Heart right ventricle (tissue), 16 donors: Measurements from ENCODE around the gene ILRUN. TPM values are rescaled to one million over a fixed set of nuclear protein-coding genes. Genes with fewer than 3 reads are reported as not detected.
"Not testable (repeated sequence)": the region's sequence is repeated elsewhere in the genome, so short reads cannot be mapped to it uniquely, and the experiment has no call there.

Experiments used
- ATAC-seq, 8 donors: fragments of 200-7000 bp; cut with Tn5 transposase; one replicate each; pipeline ENCODE4 v1.9.1; 2020; ENCODE audit warnings: mild to moderate bottlenecking in 8 of 8, moderate library complexity in 8 of 8, moderate number of reproducible peaks in 1 of 8
- DNase-seq, 2 donors: peaks; one replicate each; pipeline ENCODE4 v3.0.0-alpha.2; 2020
- H3K27ac ChIP-seq, 10 donors: fragments of 200-600 bp; sonication (generic) in 2 of 10; one replicate each; pipeline versions ENCODE4 v1.5.0 to v1.8.0; 2020 to 2022; ENCODE audit warnings: mild to moderate bottlenecking in 3 of 10
- H3K27me3 ChIP-seq, 7 donors: fragments of 200-600 bp; one replicate each; pipeline ENCODE4 v1.8.0; 2021 to 2022; ENCODE audit warnings: mild to moderate bottlenecking in 2 of 7
- H3K36me3 ChIP-seq, 9 donors: fragments of 200-600 bp; sonication (generic) in 1 of 9; one replicate each; pipeline versions ENCODE4 v1.5.0 to v1.8.0; 2020 to 2022; ENCODE audit warnings: mild to moderate bottlenecking in 2 of 9
- H3K4me1 ChIP-seq, 9 donors: fragments of 200-600 bp; sonication (generic) in 1 of 9; one replicate each; pipeline versions ENCODE4 v1.5.0 to v1.8.0; 2020 to 2022; ENCODE audit warnings: mild to moderate bottlenecking in 4 of 9
- H3K4me3 ChIP-seq, 10 donors: fragments of 200-600 bp; sonication (generic) in 2 of 10; one replicate each; pipeline versions ENCODE4 v1.5.0 to v1.8.0; 2020 to 2022; ENCODE audit warnings: mild to moderate bottlenecking in 7 of 10, moderate library complexity in 2 of 10
- H3K9me3 ChIP-seq, 11 donors: fragments of 200-600 bp in 10 of 11; sonication (generic) in 2 of 11; one replicate each; pipeline versions ENCODE4 v1.5.0 to v1.8.0; 2013 to 2022; ENCODE audit warnings: mild to moderate bottlenecking in 2 of 11, control low read depth in 1 of 11, moderate library complexity in 1 of 11
- CTCF ChIP-seq, 9 donors: fragments of 200-600 bp; sonication (generic) in 2 of 9; IDR thresholded peaks; one replicate each; pipeline versions ENCODE4 v1.5.0 to v1.8.0; 2021 to 2022; ENCODE audit warnings: antibody characterized with exemption in 9 of 9, mild to moderate bottlenecking in 5 of 9, moderate library complexity in 1 of 9
- WGBS, 2 donors: extraction: QIAGEN DNeasy Blood & Tissue Kit; methylation state at CpG; one replicate each; pipeline ENCODE4 v1.1.7; 2013; ENCODE audit warnings: inconsistent platforms in 1 of 2; 5-methylcytosine and 5-hydroxymethylcytosine counted together
- intact Hi-C, 10 donors: fragments of 100-400 bp; cut with DNase I; formaldehyde crosslinking; loops; one replicate each; pipeline versions ENCODE4 v1.11.1 to v1.14.2; 2022
- polyA plus RNA-seq, 2 donors: library from polyadenylated mRNA; stranded (reverse); fragments of 200-250 nt; gene quantifications; one replicate each; pipeline ENCODE4 v1.2.3, GENCODE V29; 2013
- total RNA-seq, 10 donors: library from RNA; stranded (reverse); fragmentation: NEBNext Ultra II Directional in 3 of 10; extraction: Animal tissue kit (Norgen Biotek cat#: 25700) in 3 of 10; gene quantifications; one replicate each; pipeline versions ENCODE4 v1.2.1 to v1.2.4, GENCODE V29; 2021 to 2023
- donor health status: Arrhythmogenic right ventricular cardiomyopathy.
- donor health status: ischemic (EF 13 %, LVEDD 7.1; RV severe dilation, severe dysfunction).
- donor health status: healthy with polysubstance abuse.
- donor health status: DM: no; HTN: yes; CAD: no.
- donor health status: DM: no; HTN: no; CAD: no.
- donor health status: ischemic (EF 25% LVEDD 6.9; RV normal size, moderate dysfunction).
- donor health status: ischemic (EF 25% LVEDD 5.7; RV mildly dilated, moderate dysfunction).
- donor health status: healthy.
- donor health status: DM: yes; HTN: yes; CAD: no.
- donor health status: Ischemic cardiomyopathy.
- donor health status: ischemic (EF 35%, LVEDD 5.7; RV mildly dilated, moderate dysfunction).
- donor health status: nonischemic (EF 11% LVEDD 7.7; RV severe dilation, severe dysfunction).
- donor health status: DM: yes; HTN: yes; CAD: no.
- donor health status: PGD.
- donor health status: ischemic (EF 29% LVEDD 5.4; RV normal size, mild dysfunction).
- donor health status: nonischemic (EF 23%, LVEDD 6.1; RV moderate dilation, normal function).

Gene ILRUN
- total and polyA plus RNA-seq, 12 donors = 54.9 to 157 (median 113) TPM

GRCh38 chr6:34654061-34654710, 42.4 kb downstream of the ILRUN start:
- no peak for DNase-seq
- WGBS, 2 donors = 96 to 98% methylated on average over 3 of the region's 3 CpGs
- Histone ChIP-seq H3K4me3 (no peak overlapping the region), H3K36me3 (peaks cover 0 to 29% (median 0%) of the 10 kb centered on the region in 9 donors), H3K27me3 (no peaks in the 10 kb centered on the region), H3K9me3 (no peaks in the 10 kb centered on the region), H3K4me1 (peaks cover 11 to 66% (median 50%) of the 10 kb centered on the region in 9 donors), H3K27ac (peak overlapping the region in 5 of 10 donors; percentile 5 to 93 (median 22))
- intact Hi-C loops = loop anchor here in 1 of 10 donors (10.0 kb wide), 1 partner anchor 101 kb away; the partner anchor contains the start of gene SNRPC
- no peak for TF ChIP-seq CTCF (IDR thresholded peaks at IDR 0.05)
- no peak for ATAC-seq

- no peaks in the 10 kb centered on the region for H3K27me3 ChIP-seq
- WGBS, 2 donors = 96 to 100% methylated on average over 1 of the region's 1 CpG
- DNase-seq = no peak
- no peaks in the 10 kb centered on the region for H3K9me3 ChIP-seq
- no peak for TF ChIP-seq CTCF (IDR thresholded peaks at IDR 0.05)
- no peak overlapping the region for H3K4me3 ChIP-seq
- intact Hi-C loops = loop anchor here in 1 of 10 donors (10.0 kb wide), 1 partner anchor 103 kb away; the partner anchor contains the start of gene SNRPC
- peaks cover 6 to 56% (median 47%) of the 10 kb centered on the region in 9 donors for H3K4me1 ChIP-seq
- H3K36me3 ChIP-seq = peaks cover 0 to 36% (median 0%) of the 10 kb centered on the region in 9 donors
- ATAC-seq = no peak
- H3K27ac ChIP-seq = no peak overlapping the region
Measured at GRCh38 chr6:34652263-34652662, 44.3 kb downstream of the ILRUN start.

- DNase-seq (no peak), ATAC-seq (peak in 2 of 8 donors; percentile 44 to 67)
- 70 to 77% methylated on average over 2 of the region's 2 CpGs for WGBS, 2 donors
- no peaks in the 10 kb centered on the region for H3K9me3 ChIP-seq
- peaks cover 0 to 44% (median 0%) of the 10 kb centered on the region in 9 donors for H3K36me3 ChIP-seq
- intact Hi-C loops = loop anchor here in 1 of 10 donors (10.0 kb wide), 1 partner anchor 104 kb away; the partner anchor contains the start of gene SNRPC
- no peaks in the 10 kb centered on the region for H3K27me3 ChIP-seq
- TF ChIP-seq CTCF (IDR thresholded peaks at IDR 0.05) = no peak
- H3K27ac ChIP-seq = no peak overlapping the region
- no peak overlapping the region for H3K4me3 ChIP-seq
- H3K4me1 ChIP-seq = peaks cover 0 to 54% (median 32%) of the 10 kb centered on the region in 9 donors
Measured at GRCh38 chr6:34650823-34651222, 45.7 kb downstream of the ILRUN start.

- not testable (repeated sequence) for H3K9me3 ChIP-seq, ATAC-seq, H3K27ac ChIP-seq, H3K4me3 ChIP-seq, H3K27me3 ChIP-seq, DNase-seq
- intact Hi-C loops = loop anchor here in 1 of 10 donors (10.0 kb wide), 1 partner anchor 105 kb away; the partner anchor contains the start of gene SNRPC
- Histone ChIP-seq H3K36me3 (peaks cover 0 to 50% (median 0%) of the 10 kb centered on the region in 9 donors), H3K4me1 (peaks cover 0 to 48% (median 27%) of the 10 kb centered on the region in 9 donors)
- WGBS, 2 donors = 96 to 98% methylated on average over 7 of the region's 7 CpGs
Measured at GRCh38 chr6:34650232-34650631, 46.3 kb downstream of the ILRUN start.

- Histone ChIP-seq H3K36me3 (peaks cover 0 to 57% (median 0%) of the 10 kb centered on the region in 9 donors), H3K27me3 (no peaks in the 10 kb centered on the region), H3K4me1 (peaks cover 0 to 42% (median 18%) of the 10 kb centered on the region in 9 donors), H3K27ac (no peak overlapping the region), H3K9me3 (no peaks in the 10 kb centered on the region), H3K4me3 (no peak overlapping the region)
- intact Hi-C loops = no loop called here
- DNase-seq = no peak
- ATAC-seq = no peak
- no peak for TF ChIP-seq CTCF (IDR thresholded peaks at IDR 0.05)
Measured at GRCh38 chr6:34648806-34649205, 47.8 kb downstream of the ILRUN start.
